GM18507 (cell line): ENCODE results near the gene TMEM238.

Experiments
- DNase-seq: peaks from one replicate; pipeline ENCODE4 v3.0.0; 2011; ENCODE audit warnings: low read depth; ENCODE audit not compliant: insufficient read length; ENCODE audit errors: extremely low spot score
- FAIRE-seq: peaks from 2 replicates; lab custom pipeline; 2011; peaks lifted over from hg19 to GRCh38; lab: Jason Lieb, UNC

Gene TMEM238

DNA sequence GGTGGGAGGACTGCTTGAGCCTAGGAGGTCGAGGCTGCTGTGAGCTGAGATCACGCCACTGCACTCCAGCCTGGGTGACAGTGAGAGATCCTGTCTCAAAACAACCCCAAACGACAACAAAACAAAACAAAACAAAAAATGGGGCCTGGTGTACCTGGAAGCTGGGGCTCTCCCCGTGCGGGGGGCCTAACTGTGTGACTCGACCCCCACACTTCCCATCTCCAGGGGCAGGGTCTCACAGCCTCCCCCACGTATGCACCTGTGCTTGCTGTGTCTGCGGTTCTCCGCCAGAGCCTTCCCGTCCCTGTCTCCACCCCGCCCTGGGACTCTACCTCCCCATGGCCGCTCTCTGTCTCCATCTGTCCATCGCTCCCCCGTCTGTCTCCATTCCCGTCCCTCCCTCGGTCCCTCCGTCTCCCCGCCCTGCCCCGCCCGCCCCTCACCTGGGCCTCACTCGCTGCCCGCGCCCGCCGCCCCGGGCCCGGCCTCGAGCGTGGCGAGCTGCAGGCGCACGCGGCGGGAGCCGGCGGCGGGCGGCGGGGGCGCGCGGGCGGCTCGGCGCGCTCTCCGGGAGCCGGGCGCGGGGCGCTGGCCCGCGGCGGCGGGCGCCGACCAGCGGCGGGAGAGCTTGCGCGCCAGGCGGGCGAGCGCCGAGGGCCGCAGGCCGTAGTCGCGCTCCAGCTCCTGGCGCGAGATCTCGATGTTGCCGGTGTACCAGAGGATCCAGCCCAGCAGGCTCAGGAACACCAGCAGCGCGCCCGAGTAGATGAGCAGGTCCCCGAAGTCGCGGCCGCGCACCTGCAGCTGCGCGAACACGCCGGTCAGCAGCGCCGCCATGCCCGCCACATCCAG lies 587 bp downstream of the TMEM238 start:
- DNase-seq (peak; percentile 60), FAIRE-seq (no peak)

DNA sequence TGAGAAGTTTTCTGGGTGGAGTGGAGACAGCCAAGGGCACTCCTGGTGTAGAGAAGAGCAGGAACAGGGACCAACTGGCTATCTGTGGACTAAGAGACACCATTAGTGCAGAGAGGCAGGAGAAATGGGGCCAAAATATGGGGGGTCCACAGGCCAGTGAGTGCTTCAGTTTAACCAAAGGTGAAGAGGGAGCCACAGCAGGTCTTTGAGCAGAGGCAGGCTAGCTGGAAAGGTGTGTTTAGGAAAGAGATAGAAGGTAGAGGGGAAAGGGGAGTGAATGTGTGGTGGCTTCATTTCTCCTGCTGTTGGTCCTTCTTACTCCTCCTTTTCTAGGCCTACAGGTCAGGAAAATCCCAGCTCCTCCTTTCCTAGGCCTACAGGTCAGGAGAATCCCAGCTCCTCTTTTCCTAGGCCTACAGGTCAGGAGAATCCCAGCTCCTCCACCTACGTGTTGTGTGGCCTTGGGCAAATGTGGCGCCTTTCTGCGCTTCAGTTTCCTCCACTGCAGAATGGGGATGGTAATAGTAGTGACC lies 1.5 kb downstream of the TMEM238 start:
- FAIRE-seq: no peak
- no peak for DNase-seq

- no peak for FAIRE-seq
- no peak for DNase-seq
Measured at GRCh38 chr19:55382013-55382412, 2.1 kb downstream of the TMEM238 start.

GRCh38 chr19:55379174-55379573 lies 4.9 kb downstream of the TMEM238 start:
- FAIRE-seq: no peak
- no peak for DNase-seq

DNA sequence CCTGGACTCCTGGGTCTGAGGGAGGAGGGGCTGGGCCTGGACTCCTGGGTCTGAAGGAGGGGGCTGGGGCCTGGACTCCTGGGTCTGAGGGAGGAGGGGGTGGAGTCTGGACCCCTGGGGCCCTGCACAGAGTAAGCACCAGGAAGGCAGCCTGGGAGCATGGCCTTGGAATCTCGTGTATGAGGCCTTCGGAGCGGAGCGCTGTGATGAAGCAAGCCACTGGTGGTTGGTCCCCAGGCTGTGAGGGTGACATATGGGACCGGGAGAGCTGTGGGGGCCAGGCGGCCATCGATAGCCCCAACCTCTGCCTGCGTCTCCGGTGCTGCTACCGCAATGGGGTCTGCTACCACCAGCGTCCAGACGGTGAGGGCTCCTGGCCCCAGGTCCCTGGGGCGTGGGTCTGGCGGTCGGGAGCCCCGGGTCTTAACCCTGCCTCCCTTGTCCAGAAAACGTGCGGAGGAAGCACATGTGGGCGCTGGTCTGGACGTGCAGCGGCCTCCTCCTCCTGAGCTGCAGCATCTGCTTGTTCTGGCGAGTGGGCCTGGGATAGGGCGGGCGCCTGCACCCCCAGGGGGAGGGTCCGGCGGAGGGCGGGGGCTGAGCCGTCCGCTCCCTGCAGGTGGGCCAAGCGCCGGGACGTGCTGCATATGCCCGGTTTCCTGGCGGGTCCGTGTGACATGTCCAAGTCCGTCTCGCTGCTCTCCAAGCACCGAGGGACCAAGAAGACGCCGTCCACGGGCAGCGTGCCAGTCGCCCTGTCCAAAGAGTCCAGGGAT lies 6.5 kb downstream of the TMEM238 start:
- no peak for DNase-seq

GRCh38 chr19:55376241-55376933 lies 7.7 kb downstream of the TMEM238 start, which contains the start of gene TMEM190:
TSS of gene TMEM190 (plus strand) at chr19:55376826. CDS start at chr19:55376854, 28 bp downstream.
- DNase-seq: no peak
- FAIRE-seq: no peak

More for the DNA sequence above, 6.5 kb downstream of the TMEM238 start:
- FAIRE-seq: no peak

DNA sequence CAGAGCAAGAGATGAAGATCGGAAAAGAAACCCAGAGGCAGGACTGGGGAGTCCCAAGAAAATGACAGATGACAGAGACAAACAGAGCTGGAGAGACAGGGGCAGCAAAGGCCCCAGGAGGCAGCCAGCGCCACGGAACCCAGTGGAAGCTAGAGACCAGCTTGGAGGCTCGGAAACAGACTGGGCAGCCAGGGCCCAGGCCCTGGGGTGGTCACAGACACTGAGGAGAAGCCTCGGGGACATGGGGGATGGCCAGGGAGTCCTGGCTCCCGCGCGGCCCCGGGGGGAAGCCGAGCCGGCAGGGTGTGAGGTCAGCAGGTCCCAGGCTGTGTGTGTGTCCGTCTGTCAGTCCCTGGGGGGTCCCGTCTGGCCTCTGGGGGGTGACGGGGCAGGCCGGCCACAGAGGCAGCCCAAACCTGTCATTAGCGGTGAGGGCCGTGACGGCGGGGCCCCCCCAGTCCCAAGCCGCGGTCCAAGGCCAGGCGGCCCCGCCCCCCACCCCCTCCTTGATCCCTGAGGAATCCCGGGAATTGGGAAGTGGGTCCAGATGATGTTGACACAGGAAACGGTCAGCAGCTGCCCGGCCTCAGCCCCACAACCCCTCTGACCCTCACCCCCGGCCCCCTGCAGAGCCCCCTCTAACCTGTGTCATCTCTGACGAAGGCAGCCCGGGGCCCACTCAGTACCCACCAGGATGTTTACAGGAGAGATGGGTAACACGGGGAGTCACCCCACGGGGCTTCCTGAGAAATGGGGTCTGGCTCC lies 9.9 kb downstream of the TMEM238 start:
- FAIRE-seq: no peak
- DNase-seq: no peak

DNA sequence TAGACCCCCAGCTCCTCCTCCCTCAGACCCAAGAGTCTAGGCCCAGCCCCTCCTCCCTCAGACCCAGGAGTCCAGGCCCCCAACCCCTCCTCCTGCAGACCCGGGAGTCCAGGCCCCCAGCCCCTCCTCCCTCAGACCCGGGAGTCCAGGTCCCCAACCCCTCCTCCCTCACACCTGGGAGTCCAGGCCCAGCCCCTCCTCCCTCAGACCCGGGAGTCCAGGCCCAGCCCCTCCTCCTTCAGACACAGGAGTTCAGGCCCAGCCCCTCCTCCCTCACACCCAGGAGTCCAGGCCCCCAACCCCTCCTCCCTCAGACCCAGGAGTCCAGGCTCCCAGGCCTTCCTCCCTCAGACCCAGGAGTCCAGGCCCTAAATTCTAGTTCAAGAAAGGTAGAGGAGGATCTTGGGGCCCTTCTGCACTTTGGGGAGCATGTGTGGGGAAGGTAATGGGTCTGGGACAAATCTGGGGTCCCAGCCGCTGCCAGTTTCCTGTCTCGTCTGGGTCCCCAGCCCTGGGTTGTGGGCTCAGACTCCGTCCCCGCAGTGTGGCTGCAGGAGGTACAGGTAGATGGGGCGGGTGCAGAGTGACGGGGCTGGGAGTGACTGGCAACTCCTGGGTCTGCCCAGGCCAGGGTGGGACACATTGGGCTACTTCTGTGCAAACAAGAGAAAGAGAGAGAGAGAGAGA lies 10.6 kb downstream of the TMEM238 start:
- DNase-seq (no peak), FAIRE-seq (no peak)

DNA sequence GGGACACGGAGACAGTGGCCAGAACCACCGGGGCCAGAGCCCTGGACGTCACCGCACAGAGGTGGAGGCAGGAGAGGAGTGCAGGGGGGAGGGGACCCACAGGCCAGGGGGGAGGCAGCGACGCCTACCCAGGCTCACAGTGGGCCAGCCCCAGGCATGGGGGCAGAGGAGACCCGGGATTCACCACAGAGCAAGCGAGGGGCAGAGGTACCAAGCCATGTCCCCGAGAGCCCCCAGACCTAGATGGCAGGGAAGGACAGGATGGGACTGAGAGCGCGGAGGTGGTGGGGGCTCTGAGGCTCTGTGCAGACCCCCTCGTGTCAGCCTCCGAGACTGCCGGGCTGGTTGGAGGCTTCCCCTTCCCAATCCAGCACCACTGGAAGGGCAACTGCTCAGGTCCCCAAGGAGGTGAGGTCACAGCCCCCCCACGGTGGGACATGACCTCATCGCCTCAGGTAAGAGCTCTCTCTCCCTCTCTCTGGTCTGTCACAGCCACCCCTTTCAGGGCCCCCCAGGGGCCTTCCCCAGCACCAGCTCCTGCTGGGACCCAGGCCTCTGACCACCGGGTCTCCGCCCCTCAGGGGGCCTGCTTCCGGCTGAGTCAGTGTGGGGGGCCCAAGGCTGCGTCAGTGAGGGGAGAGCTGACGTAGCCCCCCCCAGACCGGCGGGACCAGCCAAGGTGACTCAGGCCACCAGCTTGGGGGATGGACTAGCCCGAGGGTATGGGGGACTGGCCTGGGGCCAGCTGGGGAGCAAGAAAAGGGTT lies 11.6 kb downstream of the TMEM238 start:
- FAIRE-seq (no peak), DNase-seq (no peak)

DNA sequence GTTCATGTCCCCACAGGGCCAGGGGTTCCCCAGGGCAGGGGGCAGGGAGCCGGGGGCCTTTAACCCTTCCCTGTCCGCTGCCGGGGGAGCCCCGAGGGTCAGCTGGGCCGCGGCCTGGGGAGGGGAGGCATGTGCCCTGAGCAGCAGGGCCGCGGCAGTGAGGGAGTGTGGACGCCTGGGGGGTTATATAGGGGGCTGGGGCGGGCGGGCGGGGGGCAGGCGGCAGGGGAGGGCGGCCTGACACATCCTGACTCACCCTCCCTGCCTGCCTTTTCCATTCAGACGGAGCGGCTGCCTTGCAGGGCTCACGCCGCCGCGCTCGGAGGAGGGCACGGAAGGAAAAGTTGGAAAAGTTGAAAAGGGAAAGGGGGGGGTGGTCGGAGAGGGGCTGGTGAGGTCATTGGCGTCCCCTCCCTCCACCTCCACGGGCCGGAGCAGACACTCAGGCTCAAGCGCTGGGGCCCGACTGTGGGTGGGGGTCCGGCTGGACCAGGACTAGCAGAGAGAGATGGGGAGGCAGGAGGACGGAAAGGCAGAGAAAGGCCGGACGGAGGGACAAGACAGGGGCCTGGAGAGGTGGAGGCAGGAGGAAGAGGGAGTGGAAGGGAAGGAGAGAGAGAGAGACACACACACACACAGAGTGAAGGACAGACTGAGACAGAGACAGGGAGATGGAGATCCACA lies 13.6 kb downstream of the TMEM238 start, which contains the start of gene IL11:
IL11 (minus strand) TSS at position 159 of the 684 bp plus-strand sequence; CDS start at position 6, 153 bp downstream.
- FAIRE-seq (no peak), DNase-seq (no peak)

- DNase-seq: no peak
- FAIRE-seq: no peak
Measured at GRCh38 chr19:55369653-55370304, 14.3 kb downstream of the TMEM238 start.

DNA sequence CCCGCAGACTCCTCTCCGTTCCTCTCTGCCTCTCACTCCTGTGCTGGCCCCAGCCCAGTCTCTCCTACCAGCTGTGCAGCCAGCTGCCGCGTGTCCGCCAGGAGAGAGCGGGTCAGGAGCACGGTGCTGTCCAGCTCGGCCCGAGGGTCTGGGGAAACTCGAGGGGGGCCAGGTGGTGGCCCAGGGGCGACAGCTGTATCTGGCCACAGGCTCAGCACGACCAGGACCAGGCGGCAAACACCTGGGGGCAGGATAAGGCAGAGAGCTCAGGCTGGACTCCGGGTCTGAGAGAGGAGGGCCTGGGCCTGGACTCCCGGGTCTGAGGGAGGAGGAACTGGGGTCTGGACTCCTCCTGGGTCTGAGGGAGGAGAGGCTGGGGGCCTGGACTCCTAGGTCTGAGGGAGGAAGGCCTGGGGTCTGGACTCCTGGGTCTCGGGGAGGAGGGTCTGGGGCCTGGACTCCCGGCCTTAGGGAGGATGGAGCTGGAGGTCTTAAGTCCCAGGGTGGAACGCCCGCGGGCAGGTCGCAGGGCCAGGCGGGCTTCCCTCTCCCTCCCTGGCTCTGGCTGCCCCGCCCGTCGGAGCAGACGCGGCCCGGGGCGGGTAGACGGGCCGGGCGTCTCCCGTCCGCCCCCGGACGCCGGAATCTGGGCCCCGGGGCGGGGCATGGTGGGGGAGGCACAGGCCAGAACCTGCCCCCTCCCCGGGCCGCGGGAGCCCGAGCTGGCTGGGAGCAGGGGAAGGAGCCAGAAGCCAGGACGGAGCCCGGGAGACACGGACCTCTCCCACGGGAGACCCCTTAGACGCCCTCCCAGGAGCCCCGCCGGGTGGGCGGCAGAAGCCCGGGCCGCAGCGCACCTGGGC lies 15.2 kb downstream of the TMEM238 start:
- FAIRE-seq: no peak
- DNase-seq: no peak

GRCh38 chr19:55368106-55368505 lies 16.0 kb downstream of the TMEM238 start:
- no peak for FAIRE-seq
- no peak for DNase-seq

DNA sequence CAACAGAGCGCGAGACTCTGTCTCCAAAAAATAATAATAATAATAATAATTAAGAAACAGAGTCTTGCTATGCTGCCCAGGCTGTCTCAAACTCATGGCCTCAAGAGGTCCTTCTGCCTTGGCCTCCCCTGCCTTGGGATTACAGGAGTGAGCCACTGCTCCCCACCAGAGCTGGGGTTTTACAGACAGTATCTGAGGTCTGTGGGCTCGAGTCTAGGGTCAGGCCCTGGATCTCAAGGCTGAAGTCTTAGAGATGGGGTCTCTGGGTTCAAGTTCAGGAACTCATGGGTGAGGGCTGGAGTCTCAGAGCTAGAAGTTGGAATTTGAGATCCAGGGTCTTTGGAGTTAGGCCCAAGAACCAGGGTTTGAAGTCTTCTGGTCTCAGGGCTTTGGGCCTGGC lies 17.3 kb downstream of the TMEM238 start:
- no peak for DNase-seq
- no peak for FAIRE-seq

- FAIRE-seq (no peak), DNase-seq (no peak)
Measured at GRCh38 chr19:55365964-55366363, 18.1 kb downstream of the TMEM238 start.

- FAIRE-seq: no peak
- DNase-seq: no peak
Measured at GRCh38 chr19:55365245-55365644, 18.8 kb downstream of the TMEM238 start.
